Gastroesophageal sphincter (tissue), 4 donors: ENCODE results near the gene LYZL6. TPM values are rescaled to one million over a fixed set of nuclear protein-coding genes. Genes with fewer than 3 reads are reported as not detected.

ENCODE experiments used
- ATAC-seq: fragments of 150-250 bp; one replicate; pipeline ENCODE4 v1.9.1; 2016; ENCODE audit warnings: mild to moderate bottlenecking, moderate library complexity
- H3K27ac ChIP-seq, 4 donors: fragments of 200-600 bp; sonication (generic) in 3 of 4; 1 replicate in 3 of 4; 2 replicates in 1 of 4; pipeline ENCODE4 v1.5.1; 2016 to 2019
- H3K27me3 ChIP-seq: fragments of 200-600 bp; sonication (generic); one replicate; pipeline ENCODE4 v1.5.1; 2019
- H3K36me3 ChIP-seq, 2 donors: fragments of 200-600 bp; sonication (generic); one replicate each; pipeline ENCODE4 v1.5.1; 2019; ENCODE audit warnings: control low read depth in 1 of 2
- H3K4me1 ChIP-seq, 3 donors: fragments of 200-600 bp; sonication (generic); 1 replicate in 2 of 3; 2 replicates in 1 of 3; pipeline ENCODE4 v1.5.1; 2016 to 2019; ENCODE audit warnings: control low read depth in 2 of 3
- H3K4me3 ChIP-seq, 2 donors: fragments of 200-600 bp; sonication (generic); one replicate each; pipeline ENCODE4 v1.5.1; 2019; ENCODE audit warnings: mild to moderate bottlenecking in 1 of 2, moderate library complexity in 1 of 2
- H3K9me3 ChIP-seq, 3 donors: fragments of 200-600 bp; sonication (generic); one replicate each; pipeline ENCODE4 v1.5.1; 2017 to 2019; ENCODE audit warnings: control low read depth in 2 of 3
- CTCF ChIP-seq, 4 experiments: fragments of 200-600 bp in 2 of 4; fragments of 450-650 bp in 2 of 4; sonication (generic) in 1 of 4; IDR thresholded peaks; one replicate each; pipeline ENCODE4 v1.5.1; 2017 to 2019; ENCODE audit warnings: antibody characterized with exemption in 4 of 4, mild to moderate bottlenecking in 2 of 4, moderate library complexity in 2 of 4
- EP300 ChIP-seq: sonication (generic); formaldehyde crosslinking; IDR thresholded peaks from one replicate; pipeline ENCODE4 v1.6.1; 2017; ENCODE audit warnings: antibody characterized with exemption, mild to moderate bottlenecking
- POLR2A ChIP-seq, 2 donors: fragments of 450-650 bp; IDR thresholded peaks; one replicate each; pipeline ENCODE4 v1.6.1; 2017; ENCODE audit warnings: antibody characterized with exemption in 2 of 2, mild to moderate bottlenecking in 2 of 2, moderate library complexity in 1 of 2
- POLR2AphosphoS5 ChIP-seq: sonication (generic); formaldehyde crosslinking; IDR thresholded peaks from one replicate; pipeline ENCODE4 v1.6.1; 2017; ENCODE audit warnings: antibody characterized with exemption
- WGBS, 2 donors: methylation state at CpG; one replicate each; pipeline ENCODE4 v1.1.5; 2018; ENCODE audit warnings: low coverage in 1 of 2; 5-methylcytosine and 5-hydroxymethylcytosine counted together
- total RNA-seq, 4 donors: library from RNA; depleted of rRNA; stranded (reverse); fragments of >200 nt; gene quantifications; one replicate each; pipeline ENCODE4 v1.1.0, GENCODE V29; 2016

Gene LYZL6
- total RNA-seq, 4 donors from 2014 or later, result not detected

GRCh38 chr17:35969558-35970380 lies 26.3 kb upstream of the LYZL6 start:
- TF ChIP-seq EP300 (no peak), CTCF (IDR thresholded peaks at IDR 0.05) (peak; percentile 63 to 86 (median 80)), POLR2AphosphoS5 (no peak), POLR2A (IDR thresholded peaks at IDR 0.05) (no peak)
- H3K4me1 ChIP-seq, result peaks cover 0 to 12% (median 0%) of the 10 kb centered on the region in 3 donors
- no peak overlapping the region for H3K27ac ChIP-seq
- H3K9me3 ChIP-seq, result no peaks in the 10 kb centered on the region
- no peaks in the 10 kb centered on the region for H3K36me3 ChIP-seq
- H3K4me3 ChIP-seq, result no peak overlapping the region
- 4 to 64% methylated on average over 3 to 4 of the region's 8 CpGs for WGBS, 2 donors
- H3K27me3 ChIP-seq, result no peaks in the 10 kb centered on the region
- peak; percentile 41 for ATAC-seq

GRCh38 chr17:35968520-35969054 lies 25.1 kb upstream of the LYZL6 start:
- Histone ChIP-seq H3K4me1 (peaks cover 0 to 12% (median 0%) of the 10 kb centered on the region in 3 donors), H3K36me3 (no peaks in the 10 kb centered on the region), H3K27ac (no peak overlapping the region), H3K9me3 (no peaks in the 10 kb centered on the region), H3K4me3 (no peak overlapping the region), H3K27me3 (peaks cover 1% of the 10 kb centered on the region)
- ATAC-seq, result no peak
- no peak for TF ChIP-seq CTCF (IDR thresholded peaks at IDR 0.05)
- TF ChIP-seq POLR2AphosphoS5, result no peak
- TF ChIP-seq POLR2A (IDR thresholded peaks at IDR 0.05), result no peak
- TF ChIP-seq EP300, result no peak
- 53% methylated on average over 6 of the region's 10 CpGs; no CpG with 5 or more reads in 1 of the 2 donors for WGBS, 2 donors

GRCh38 chr17:35965272-35965671 lies 21.8 kb upstream of the LYZL6 start:
- Histone ChIP-seq H3K4me3 (no peak overlapping the region), H3K9me3 (no peaks in the 10 kb centered on the region), H3K4me1 (peaks cover 0 to 5% (median 0%) of the 10 kb centered on the region in 3 donors), H3K36me3 (no peaks in the 10 kb centered on the region), H3K27me3 (peaks cover 30% of the 10 kb centered on the region), H3K27ac (no peak overlapping the region)
- no peak for TF ChIP-seq CTCF (IDR thresholded peaks at IDR 0.05)
- no peak for TF ChIP-seq POLR2A (IDR thresholded peaks at IDR 0.05)
- TF ChIP-seq EP300, result no peak
- TF ChIP-seq POLR2AphosphoS5, result no peak
- no peak for ATAC-seq
- 86 to 100% methylated on average over 1 to 7 of the region's 7 CpGs for WGBS, 2 donors

- Histone ChIP-seq H3K4me3 (no peak overlapping the region), H3K27me3 (peaks cover 42% of the 10 kb centered on the region), H3K36me3 (no peaks in the 10 kb centered on the region), H3K27ac (no peak overlapping the region), H3K4me1 (no peaks in the 10 kb centered on the region), H3K9me3 (no peaks in the 10 kb centered on the region)
- WGBS, 2 donors, result 75 to 81% methylated on average over 6 of the region's 6 CpGs
- no peak for ATAC-seq
- TF ChIP-seq POLR2A (IDR thresholded peaks at IDR 0.05), result no peak
- no peak for TF ChIP-seq CTCF (IDR thresholded peaks at IDR 0.05)
- no peak for TF ChIP-seq POLR2AphosphoS5
Observed at GRCh38 chr17:35963663-35964062, 20.1 kb upstream of the LYZL6 start.

GRCh38 chr17:35953720-35954119 lies 10.2 kb upstream of the LYZL6 start:
- WGBS, 2 donors, result 42 to 72% methylated on average over 2 to 6 of the region's 7 CpGs

More at GRCh38 chr17:35953720-35954119, 10.2 kb upstream of the LYZL6 start:
- no peak overlapping the region for H3K4me3 ChIP-seq
- no peak overlapping the region for H3K27ac ChIP-seq
- TF ChIP-seq CTCF (IDR thresholded peaks at IDR 0.05) (no peak), POLR2AphosphoS5 (no peak), EP300 (no peak), POLR2A (IDR thresholded peaks at IDR 0.05) (no peak)
- no peaks in the 10 kb centered on the region for H3K9me3 ChIP-seq
- ATAC-seq, result no peak
- H3K36me3 ChIP-seq, result no peaks in the 10 kb centered on the region
- H3K27me3 ChIP-seq, result peaks cover 17% of the 10 kb centered on the region
- no peaks in the 10 kb centered on the region for H3K4me1 ChIP-seq
